Lung (tissue), 12 donors: ENCODE results near the gene P3H2. TPM values are rescaled to one million over a fixed set of nuclear protein-coding genes. Genes with fewer than 3 reads are reported as not detected.

ENCODE experiments used
- ATAC-seq: fragments of 200-7000 bp; cut with Tn5 transposase; one replicate; pipeline ENCODE4 v1.9.1; 2020; ENCODE audit warnings: moderate number of reproducible peaks; ENCODE audit not compliant: insufficient read depth, low FRiP score
- DNase-seq, 3 donors: peaks; one replicate each; pipeline ENCODE4 v3.0.0-alpha.2; 2013 to 2017
- H3K27ac ChIP-seq, 2 donors: one replicate each; pipeline ENCODE4 v1.5.1; 2013; ENCODE audit warnings: mild to moderate bottlenecking in 2 of 2, moderate library complexity in 2 of 2, control low read depth in 1 of 2, inconsistent platforms in 1 of 2, low read depth in 1 of 2, low read length in 1 of 2
- H3K27me3 ChIP-seq, 3 donors: one replicate each; pipeline ENCODE4 v1.5.1; 2013; ENCODE audit warnings: low read length in 2 of 3; ENCODE audit not compliant: control insufficient read depth in 3 of 3, insufficient read depth in 3 of 3
- H3K36me3 ChIP-seq, 4 donors: one replicate each; pipeline ENCODE4 v1.5.1; 2013; ENCODE audit warnings: low read length in 4 of 4, mild to moderate bottlenecking in 1 of 4, moderate library complexity in 1 of 4; ENCODE audit not compliant: control insufficient read depth in 4 of 4, insufficient read depth in 4 of 4
- H3K4me1 ChIP-seq, 5 donors: one replicate each; pipeline ENCODE4 v1.5.1; 2013; ENCODE audit warnings: low read length in 5 of 5, mild to moderate bottlenecking in 2 of 5, moderate library complexity in 1 of 5; ENCODE audit not compliant: control insufficient read depth in 5 of 5, insufficient read depth in 5 of 5
- H3K4me3 ChIP-seq: one replicate; pipeline ENCODE4 v1.5.1; 2013; ENCODE audit warnings: mild to moderate bottlenecking, control low read depth, moderate library complexity
- H3K9ac ChIP-seq, 2 donors: one replicate each; pipeline ENCODE4 v1.5.1; 2013; ENCODE audit warnings: low read length in 2 of 2, control low read depth in 1 of 2; ENCODE audit not compliant: insufficient read depth in 1 of 2
- H3K9me3 ChIP-seq, 4 donors: one replicate each; pipeline ENCODE4 v1.5.1; 2013; ENCODE audit warnings: low read length in 3 of 4, mild to moderate bottlenecking in 1 of 4, moderate library complexity in 1 of 4; ENCODE audit not compliant: control insufficient read depth in 4 of 4, insufficient read depth in 3 of 4
- CTCF ChIP-seq: IDR thresholded peaks from 2 replicates; pipeline ENCODE4 v1.5.1; 2012; ENCODE audit warnings: mild to moderate bottlenecking; ENCODE audit errors: control extremely low read depth, extremely low read depth
- WGBS, 2 donors: extraction: QIAGEN DNeasy Blood & Tissue Kit; methylation state at CpG; one replicate each; pipeline ENCODE4 v1.1.7; 2013; 5-methylcytosine and 5-hydroxymethylcytosine counted together
- polyA plus RNA-seq, 2 donors: library from polyadenylated mRNA; stranded (reverse); fragments of 200-250 nt; gene quantifications; one replicate each; pipeline ENCODE4 v1.2.1, GENCODE V29; 2013
- total RNA-seq, 2 donors: library from RNA; depleted of rRNA in 1 of 2; stranded (reverse); fragments of >200 nt in 1 of 2; gene quantifications; one replicate each; pipeline ENCODE4 v1.2.1, GENCODE V29; 2014 to 2021
- donor health status: control.
- donor health status: control.
- donor health status: Bipolar disorder and iron deficiency.
- donor health status: healthy.
- donor health status: DM: yes; HTN: yes; CAD: no.

P3H2 gene
- total and polyA plus RNA-seq, 4 donors: 18.6 to 59.9 (median 40.6) TPM

GRCh38 chr3:189999718-190000117 is 121.0 kb downstream of the P3H2 start:
- H3K27me3 ChIP-seq: no peaks in the 10 kb centered on the region
- H3K4me1 ChIP-seq: peaks cover 0 to 10% (median 3%) of the 10 kb centered on the region in 5 donors
- no peak overlapping the region for H3K27ac ChIP-seq
- H3K36me3 ChIP-seq: no peaks in the 10 kb centered on the region
- no peak for DNase-seq
- 62 to 77% methylated on average over 4 of the region's 4 CpGs for WGBS, 2 donors
- TF ChIP-seq CTCF: no peak
- no peak for ATAC-seq
- no peak overlapping the region for H3K4me3 ChIP-seq
- H3K9ac ChIP-seq: no peak overlapping the region
- no peaks in the 10 kb centered on the region for H3K9me3 ChIP-seq

GRCh38 chr3:189995129-189995528 is 125.6 kb downstream of the P3H2 start:
- DNase-seq (no peak), ATAC-seq (no peak)
- no peak for TF ChIP-seq CTCF
- Histone ChIP-seq H3K4me1 (no peaks in the 10 kb centered on the region), H3K9ac (no peak overlapping the region), H3K4me3 (no peak overlapping the region), H3K36me3 (no peaks in the 10 kb centered on the region), H3K9me3 (no peaks in the 10 kb centered on the region), H3K27ac (no peak overlapping the region), H3K27me3 (no peaks in the 10 kb centered on the region)
- WGBS, 2 donors: 74 to 78% methylated on average over 3 of the region's 3 CpGs

- WGBS, 2 donors: 95% methylated on average over 5 of the region's 5 CpGs
- TF ChIP-seq CTCF: no peak
- no peak for DNase-seq
- Histone ChIP-seq H3K4me3 (no peak overlapping the region), H3K27me3 (no peaks in the 10 kb centered on the region), H3K4me1 (no peaks in the 10 kb centered on the region), H3K36me3 (no peaks in the 10 kb centered on the region), H3K9me3 (no peaks in the 10 kb centered on the region), H3K9ac (no peak overlapping the region), H3K27ac (no peak overlapping the region)
- ATAC-seq: no peak
These were observed 129.9 kb downstream of the P3H2 start for GRCh38 chr3:189990826-189991225.

- 93% methylated on average over 12 of the region's 12 CpGs for WGBS, 2 donors
- DNase-seq: no peak
These were observed 131.8 kb downstream of the P3H2 start for GRCh38 chr3:189988854-189989253.

More at GRCh38 chr3:189988854-189989253, 131.8 kb downstream of the P3H2 start:
- no peaks in the 10 kb centered on the region for H3K36me3 ChIP-seq
- H3K4me1 ChIP-seq: no peaks in the 10 kb centered on the region
- no peak overlapping the region for H3K9ac ChIP-seq
- no peaks in the 10 kb centered on the region for H3K27me3 ChIP-seq
- TF ChIP-seq CTCF: no peak
- H3K4me3 ChIP-seq: no peak overlapping the region
- no peak overlapping the region for H3K27ac ChIP-seq
- H3K9me3 ChIP-seq: no peaks in the 10 kb centered on the region
- no peak for ATAC-seq
